AG04450 (cell line): ENCODE results near the gene MMD. TPM values are rescaled to one million over a fixed set of nuclear protein-coding genes. Genes with fewer than 3 reads are reported as not detected.

Experiments used
- CTCF ChIA-PET: fragments of 300-600, 350-600 bp; formaldehyde crosslinking; extraction: SDS; loops from one replicate; lab custom pipeline; 2022; ENCODE audit warnings: antibody characterized with exemption, inconsistent platforms; lab: Charles Lee
- POLR2A ChIA-PET: fragments of 350-600 bp; formaldehyde crosslinking; extraction: SDS; loops from one replicate; lab custom pipeline; 2021; ENCODE audit warnings: antibody characterized with exemption, inconsistent platforms; lab: Yijun Ruan, JAX
- DNase-seq: peaks from one replicate; pipeline ENCODE4 v3.0.0-alpha.2; 2011; ENCODE audit warnings: low read depth, low spot score
- H3K27ac ChIP-seq: one replicate; pipeline ENCODE4 v1.5.1; 2012; ENCODE audit warnings: low read depth, low read length, control low read depth
- H3K27me3 ChIP-seq: one replicate; pipeline ENCODE4 v1.6.0; 2012; ENCODE audit warnings: low read length; ENCODE audit not compliant: control insufficient read depth, insufficient read depth
- H3K4me3 ChIP-seq: 2 replicates; pipeline ENCODE4 v1.5.1; 2011; ENCODE audit warnings: mild to moderate bottlenecking, low read depth, low read length, control low read depth
- H3K9me3 ChIP-seq: 2 replicates; pipeline ENCODE4 v1.5.1; 2012; ENCODE audit warnings: low read length; ENCODE audit not compliant: control insufficient read depth, insufficient read depth
- CTCF ChIP-seq: IDR thresholded peaks from 2 replicates; pipeline ENCODE4 v1.5.1; 2011; ENCODE audit warnings: low read depth, low read length, control low read depth, inconsistent platforms
- polyA plus RNA-seq: library from polyadenylated mRNA; depleted of rRNA; stranded (reverse); fragments of >200 nt; gene quantifications from 2 replicates; pipeline ENCODE4 v1.2.3, GENCODE V29; 2011

The MMD gene
- polyA plus RNA-seq, 1 experiment = 41.6 TPM

GRCh38 chr17:55444471-55445441 lies 23.1 kb upstream of the MMD start:
- no peak for DNase-seq
- H3K27ac ChIP-seq = no peak overlapping the region
- TF ChIP-seq CTCF = no peak
- no peaks in the 10 kb centered on the region for H3K9me3 ChIP-seq
- H3K27me3 ChIP-seq = no peaks in the 10 kb centered on the region
- no peak overlapping the region for H3K4me3 ChIP-seq
- CTCF ChIA-PET = no interaction called here
- POLR2A ChIA-PET = no interaction called here

GRCh38 chr17:55443904-55444303 lies 22.3 kb upstream of the MMD start:
- DNase-seq = no peak
- TF ChIP-seq CTCF = no peak
- POLR2A ChIA-PET = interaction anchor here (0.9 to 2.3 kb wide), 2 partner anchors 10 to 12 kb away, joined by 3 to 14 read pairs; no protein-coding TSS in a partner anchor
- Histone ChIP-seq H3K27me3 (no peaks in the 10 kb centered on the region), H3K9me3 (no peaks in the 10 kb centered on the region), H3K27ac (no peak overlapping the region), H3K4me3 (no peak overlapping the region)
- CTCF ChIA-PET = no interaction called here

GRCh38 chr17:55442953-55443683 lies 21.5 kb upstream of the MMD start:
- ChIA-PET POLR2A (interaction anchor here (0.9 to 2.3 kb wide), 3 partner anchors 9 to 11 kb away, joined by 3 to 14 read pairs (median 5); no protein-coding TSS in a partner anchor), CTCF (interaction anchor here (1.0 kb wide), 1 partner anchor 11 kb away, joined by 3 read pairs; no protein-coding TSS in a partner anchor)
- Histone ChIP-seq H3K4me3 (no peak overlapping the region), H3K27me3 (no peaks in the 10 kb centered on the region), H3K9me3 (no peaks in the 10 kb centered on the region), H3K27ac (peak overlapping the region; percentile 73)
- no peak for DNase-seq
- no peak for TF ChIP-seq CTCF

GRCh38 chr17:55442462-55442861 lies 20.8 kb upstream of the MMD start:
- peak overlapping the region; percentile 73 for H3K27ac ChIP-seq
- no peak overlapping the region for H3K4me3 ChIP-seq
- DNase-seq = no peak
- TF ChIP-seq CTCF = no peak
- no peaks in the 10 kb centered on the region for H3K9me3 ChIP-seq
- H3K27me3 ChIP-seq = no peaks in the 10 kb centered on the region
- CTCF ChIA-PET = interaction anchor here (0.7 to 1.0 kb wide), 2 partner anchors 10 to 53 kb away, joined by 3 to 7 read pairs; no protein-coding TSS in a partner anchor
- POLR2A ChIA-PET = interaction anchor here (1.3 to 2.3 kb wide), 3 partner anchors 9 to 12 kb away, joined by 5 to 14 read pairs (median 8); no protein-coding TSS in a partner anchor
